ENCODE results near the gene AKR7A2.

DNA sequence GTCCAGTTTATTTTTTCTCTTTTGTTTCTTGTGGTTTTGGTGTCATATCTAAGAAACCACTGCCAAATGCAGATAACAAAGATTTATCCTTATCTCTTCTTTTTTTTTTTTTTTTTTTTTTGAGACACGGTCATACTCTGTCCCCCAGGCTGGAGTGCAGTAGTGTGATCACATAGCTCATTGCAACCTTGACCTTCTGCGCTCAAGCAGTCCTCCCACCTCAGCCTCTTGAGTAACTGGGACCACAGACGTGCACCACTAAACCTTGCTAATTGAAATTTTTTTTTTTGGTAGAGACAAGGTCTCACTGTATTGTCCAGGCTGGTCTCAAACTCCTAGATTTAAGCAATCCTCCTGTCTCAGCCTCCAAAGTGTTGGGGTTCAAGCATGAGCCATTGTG lies 9.1 kb upstream of the AKR7A2 start:
- TF ChIP-seq POLR2AphosphoS5 (IDR thresholded peaks at IDR 0.05; ENCODE audit: low read depth) (no peak), REST (IDR thresholded peaks at IDR 0.05; ENCODE audit: unreplicated experiment) (no peak), EZH2 (IDR thresholded peaks at IDR 0.05; ENCODE audit: low read depth, unreplicated experiment) (no peak), EZH2phosphoT487 (IDR thresholded peaks at IDR 0.05; ENCODE audit: unreplicated experiment) (no peak)
- TF ChIP-seq, protein P1, sequence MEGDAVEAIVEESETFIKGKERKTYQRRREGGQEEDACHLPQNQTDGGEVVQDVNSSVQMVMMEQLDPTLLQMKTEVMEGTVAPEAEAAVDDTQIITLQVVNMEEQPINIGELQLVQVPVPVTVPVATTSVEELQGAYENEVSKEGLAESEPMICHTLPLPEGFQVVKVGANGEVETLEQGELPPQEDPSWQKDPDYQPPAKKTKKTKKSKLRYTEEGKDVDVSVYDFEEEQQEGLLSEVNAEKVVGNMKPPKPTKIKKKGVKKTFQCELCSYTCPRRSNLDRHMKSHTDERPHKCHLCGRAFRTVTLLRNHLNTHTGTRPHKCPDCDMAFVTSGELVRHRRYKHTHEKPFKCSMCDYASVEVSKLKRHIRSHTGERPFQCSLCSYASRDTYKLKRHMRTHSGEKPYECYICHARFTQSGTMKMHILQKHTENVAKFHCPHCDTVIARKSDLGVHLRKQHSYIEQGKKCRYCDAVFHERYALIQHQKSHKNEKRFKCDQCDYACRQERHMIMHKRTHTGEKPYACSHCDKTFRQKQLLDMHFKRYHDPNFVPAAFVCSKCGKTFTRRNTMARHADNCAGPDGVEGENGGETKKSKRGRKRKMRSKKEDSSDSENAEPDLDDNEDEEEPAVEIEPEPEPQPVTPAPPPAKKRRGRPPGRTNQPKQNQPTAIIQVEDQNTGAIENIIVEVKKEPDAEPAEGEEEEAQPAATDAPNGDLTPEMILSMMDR (conservative IDR thresholded peaks at IDR 0.05; ENCODE audit: low read depth in 2 of 2), result no peak
